AG04450 (cell line): ENCODE measurements around the gene FBXO24. TPM values are rescaled to one million over a fixed set of nuclear protein-coding genes. Genes with fewer than 3 reads are reported as not detected.

Source experiments
- CTCF ChIA-PET: fragments of 300-600, 350-600 bp; formaldehyde crosslinking; extraction: SDS; loops from one replicate; lab custom pipeline; 2022; ENCODE audit warnings: antibody characterized with exemption, inconsistent platforms; lab: Charles Lee
- POLR2A ChIA-PET: fragments of 350-600 bp; formaldehyde crosslinking; extraction: SDS; loops from one replicate; lab custom pipeline; 2021; ENCODE audit warnings: antibody characterized with exemption, inconsistent platforms; lab: Yijun Ruan, JAX
- DNase-seq: peaks from one replicate; pipeline ENCODE4 v3.0.0-alpha.2; 2011; ENCODE audit warnings: low read depth, low spot score
- H3K27ac ChIP-seq: one replicate; pipeline ENCODE4 v1.5.1; 2012; ENCODE audit warnings: low read depth, low read length, control low read depth
- H3K27me3 ChIP-seq: one replicate; pipeline ENCODE4 v1.6.0; 2012; ENCODE audit warnings: low read length; ENCODE audit not compliant: control insufficient read depth, insufficient read depth
- H3K4me3 ChIP-seq: 2 replicates; pipeline ENCODE4 v1.5.1; 2011; ENCODE audit warnings: mild to moderate bottlenecking, low read depth, low read length, control low read depth
- H3K9me3 ChIP-seq: 2 replicates; pipeline ENCODE4 v1.5.1; 2012; ENCODE audit warnings: low read length; ENCODE audit not compliant: control insufficient read depth, insufficient read depth
- polyA plus RNA-seq: library from polyadenylated mRNA; depleted of rRNA; stranded (reverse); fragments of >200 nt; gene quantifications from 2 replicates; pipeline ENCODE4 v1.2.3, GENCODE V29; 2011; rRNA removed
- small RNA-seq: library from RNA; depleted of rRNA; stranded (forward); fragments of <200 nt; gene quantifications from one replicate; pipeline ENCODE3, GENCODE V24; 2012; ENCODE audit warnings: low read depth; ENCODE audit not compliant: insufficient read length
- TF ChIP-seq, protein P1 (sequence below): IDR thresholded peaks from 2 replicates; pipeline ENCODE4 v1.5.1; 2011; ENCODE audit warnings: low read depth, low read length, control low read depth, inconsistent platforms

FBXO24 gene
- polyA plus RNA-seq, 1 experiment: 0.29 TPM

DNA sequence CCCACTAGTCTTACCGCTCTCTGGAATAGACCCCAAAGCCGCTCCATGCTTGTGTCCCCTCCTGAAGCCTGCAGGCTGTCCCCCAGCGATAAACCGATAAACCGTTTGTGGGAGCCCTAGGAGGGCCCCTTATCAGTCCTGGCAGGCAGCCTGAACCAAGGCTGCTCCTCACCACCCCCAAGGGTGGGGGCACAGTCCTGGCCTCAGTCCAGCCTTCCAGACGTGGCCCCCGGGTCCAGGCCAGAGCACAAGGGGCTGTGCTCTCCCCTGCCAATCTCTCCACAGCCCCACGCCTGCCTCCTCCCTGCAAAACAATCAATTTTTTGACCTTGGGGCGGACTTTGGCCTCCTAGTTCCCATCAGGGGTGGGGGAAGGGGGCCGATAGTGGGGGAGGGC lies 55.3 kb downstream of the FBXO24 start, which contains the start of gene TFR2:
TFR2 (minus strand) TSS at position 90 of the 397 bp plus-strand sequence; CDS start at position 47, 43 bp downstream.
- Histone ChIP-seq H3K9me3 (no peaks in the 10 kb centered on the region), H3K4me3 (no peak within 1 kb of the TSS), H3K27me3 (peaks cover 13% of the 10 kb centered on the region), H3K27ac (no peak within 1 kb of the TSS)
- DNase-seq: no peak
- CTCF ChIA-PET: no interaction called here
- POLR2A ChIA-PET: no interaction called here
- TF ChIP-seq, protein P1, sequence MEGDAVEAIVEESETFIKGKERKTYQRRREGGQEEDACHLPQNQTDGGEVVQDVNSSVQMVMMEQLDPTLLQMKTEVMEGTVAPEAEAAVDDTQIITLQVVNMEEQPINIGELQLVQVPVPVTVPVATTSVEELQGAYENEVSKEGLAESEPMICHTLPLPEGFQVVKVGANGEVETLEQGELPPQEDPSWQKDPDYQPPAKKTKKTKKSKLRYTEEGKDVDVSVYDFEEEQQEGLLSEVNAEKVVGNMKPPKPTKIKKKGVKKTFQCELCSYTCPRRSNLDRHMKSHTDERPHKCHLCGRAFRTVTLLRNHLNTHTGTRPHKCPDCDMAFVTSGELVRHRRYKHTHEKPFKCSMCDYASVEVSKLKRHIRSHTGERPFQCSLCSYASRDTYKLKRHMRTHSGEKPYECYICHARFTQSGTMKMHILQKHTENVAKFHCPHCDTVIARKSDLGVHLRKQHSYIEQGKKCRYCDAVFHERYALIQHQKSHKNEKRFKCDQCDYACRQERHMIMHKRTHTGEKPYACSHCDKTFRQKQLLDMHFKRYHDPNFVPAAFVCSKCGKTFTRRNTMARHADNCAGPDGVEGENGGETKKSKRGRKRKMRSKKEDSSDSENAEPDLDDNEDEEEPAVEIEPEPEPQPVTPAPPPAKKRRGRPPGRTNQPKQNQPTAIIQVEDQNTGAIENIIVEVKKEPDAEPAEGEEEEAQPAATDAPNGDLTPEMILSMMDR: no peak

DNA sequence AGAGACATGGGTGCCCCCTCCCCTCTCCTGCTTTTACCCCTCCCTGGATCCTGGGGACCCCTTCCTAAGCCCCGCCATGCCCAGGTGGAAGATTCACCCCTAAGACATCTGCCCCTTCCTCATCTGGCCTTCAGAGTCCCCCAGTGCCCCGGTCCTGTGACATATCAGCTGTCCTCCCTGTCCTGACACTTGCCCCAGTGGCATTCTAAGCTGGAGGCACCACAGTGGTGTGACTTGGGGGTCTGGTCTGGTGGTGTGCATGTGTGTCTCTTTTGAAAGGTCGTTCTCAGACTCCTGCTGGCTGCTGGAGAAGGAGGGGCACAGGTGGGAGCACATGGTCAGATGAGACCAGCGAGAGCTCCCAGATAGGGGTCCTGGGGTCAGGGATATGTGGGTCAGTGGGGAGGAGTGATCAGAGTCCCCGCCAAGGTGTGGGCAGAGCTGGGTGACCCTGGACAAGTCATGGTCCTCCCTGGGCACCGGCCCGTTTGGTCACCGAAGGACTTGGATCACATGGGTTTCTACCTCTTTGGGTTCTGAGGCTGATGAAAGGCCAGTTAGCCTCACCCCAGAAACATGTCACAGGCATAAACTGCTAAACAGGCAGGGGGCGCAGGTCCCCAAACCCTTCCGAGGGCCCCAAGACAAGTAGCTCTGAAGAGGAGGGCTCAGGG lies 55.9 kb downstream of the FBXO24 start:
- POLR2A ChIA-PET: interaction anchor here (0.6 kb wide), 1 partner anchor 9 kb away, joined by 8 read pairs; no protein-coding TSS in a partner anchor
- Histone ChIP-seq H3K4me3 (no peak overlapping the region), H3K9me3 (no peaks in the 10 kb centered on the region), H3K27ac (no peak overlapping the region), H3K27me3 (peaks cover 16% of the 10 kb centered on the region)
- CTCF ChIA-PET: no interaction called here
- TF ChIP-seq, protein P1: no peak
- no peak for DNase-seq

DNA sequence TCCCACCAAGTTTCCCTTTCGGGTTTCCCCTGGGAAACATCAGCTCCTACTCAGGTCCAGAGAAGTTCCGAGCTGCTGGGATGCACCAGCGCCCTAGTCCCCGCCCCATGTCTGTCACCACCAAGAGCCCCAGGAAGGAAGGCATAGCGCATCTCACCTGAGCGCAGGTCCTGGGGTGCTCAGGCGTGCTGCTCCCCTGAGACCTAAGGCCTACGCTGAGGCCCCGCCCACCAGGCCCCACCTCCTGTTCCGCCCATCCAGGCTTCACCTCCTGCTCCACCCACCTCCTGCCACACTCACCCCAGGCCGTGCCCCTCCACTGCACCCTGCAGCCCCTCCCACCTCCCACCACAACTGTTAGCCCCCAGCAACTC lies 56.4 kb downstream of the FBXO24 start:
- H3K27me3 ChIP-seq: peaks cover 16% of the 10 kb centered on the region
- no peaks in the 10 kb centered on the region for H3K9me3 ChIP-seq
- CTCF ChIA-PET: no interaction called here
- TF ChIP-seq, protein P1: no peak
- POLR2A ChIA-PET: interaction anchor here (0.6 kb wide), 1 partner anchor 9 kb away, joined by 8 read pairs; no protein-coding TSS in a partner anchor
- no peak for DNase-seq
- H3K4me3 ChIP-seq: no peak overlapping the region
- H3K27ac ChIP-seq: no peak overlapping the region

DNA sequence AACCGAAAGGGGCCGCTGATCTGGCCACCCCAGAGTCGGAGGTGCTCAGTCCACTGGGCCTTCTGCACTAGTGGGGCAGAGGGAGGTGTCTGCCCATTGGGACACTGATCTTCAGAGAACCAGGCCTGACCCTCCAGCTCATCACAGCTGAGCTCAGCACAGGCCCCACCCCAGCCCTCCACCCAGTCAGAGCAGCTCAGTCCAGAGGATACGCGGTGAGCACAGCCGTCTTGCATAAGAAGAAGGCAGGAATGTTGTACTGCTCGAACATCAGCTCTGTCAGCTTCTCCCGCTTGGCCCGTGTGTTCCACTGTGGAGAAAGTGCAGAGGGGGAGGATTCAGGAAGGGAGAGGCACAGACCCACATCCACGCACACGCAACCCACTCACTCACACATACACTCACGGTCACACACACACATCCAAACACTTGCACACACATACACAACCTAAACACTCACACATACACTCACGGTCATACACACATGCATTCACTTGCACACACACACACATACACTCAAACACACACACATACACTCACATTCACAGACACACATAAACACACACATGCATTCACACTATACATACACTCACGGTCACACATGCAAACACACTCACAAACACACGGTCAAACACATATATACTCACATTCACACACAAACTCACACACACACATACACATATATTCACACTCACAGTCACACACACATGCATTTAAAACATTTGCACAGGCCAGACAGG lies 63.9 kb downstream of the FBXO24 start:
- POLR2A ChIA-PET: interaction anchor here (0.8 kb wide), 1 partner anchor 1505 kb away, joined by 5 read pairs; no protein-coding TSS in a partner anchor
- TF ChIP-seq, protein P1: no peak
- Histone ChIP-seq H3K4me3 (no peak overlapping the region), H3K9me3 (no peaks in the 10 kb centered on the region; the same call in 1 of the 2 replicates), H3K27ac (no peak overlapping the region), H3K27me3 (peaks cover 10% of the 10 kb centered on the region)
- DNase-seq: no peak
- CTCF ChIA-PET: no interaction called here

Small RNA genes within 50 kb of the gene (small RNA-seq; reads per million reads assigned to genes)
- gene SAP25: not detected

Other genes with a start within 250 kb of the FBXO24 start
- gene PILRB, start 228.2 kb upstream of the FBXO24 start, polyA plus RNA-seq: 6.6 and 7.0 TPM in 2 replicates
- 0.30 and 0.37 TPM in 2 replicates for gene PILRA, start 212.8 kb upstream of the FBXO24 start, polyA plus RNA-seq
- gene ZCWPW1, start 157.6 kb upstream of the FBXO24 start, polyA plus RNA-seq: 0.89 and 1.5 TPM in 2 replicates
- 9.1 and 10.1 TPM in 2 replicates for gene MEPCE, start 156.5 kb upstream of the FBXO24 start, polyA plus RNA-seq
- gene PPP1R35, start 149.8 kb upstream of the FBXO24 start, polyA plus RNA-seq: 7.5 and 11.8 TPM in 2 replicates
- gene SPACDR, start 122.1 kb upstream of the FBXO24 start, polyA plus RNA-seq: 0.76 and 1.3 TPM in 2 replicates
- gene TSC22D4, start 107.1 kb upstream of the FBXO24 start, polyA plus RNA-seq: 10.2 and 11.3 TPM in 2 replicates
- gene NYAP1, start 102.4 kb upstream of the FBXO24 start, polyA plus RNA-seq: 0.35 and 0.38 TPM in 2 replicates
- 5.7 and 6.4 TPM in 2 replicates for gene AGFG2, start 47.1 kb upstream of the FBXO24 start, polyA plus RNA-seq
- not detected in 2 replicates for gene SAP25, start 12.4 kb upstream of the FBXO24 start, polyA plus RNA-seq
- 11.3 and 12.9 TPM in 2 replicates for gene LRCH4, start 199 bp upstream of the FBXO24 start, polyA plus RNA-seq
- gene PCOLCE, start 16.0 kb downstream of the FBXO24 start, polyA plus RNA-seq: 164 and 227 TPM in 2 replicates
- 9.1 and 10.0 TPM in 2 replicates for gene MOSPD3, start 26.2 kb downstream of the FBXO24 start, polyA plus RNA-seq
- gene TFR2, start 55.2 kb downstream of the FBXO24 start, polyA plus RNA-seq: 0.05 and 0.06 TPM in 2 replicates
- not detected in 2 replicates for gene ACTL6B, start 70.1 kb downstream of the FBXO24 start, polyA plus RNA-seq
- 68.4 and 114 TPM in 2 replicates for gene GNB2, start 87.4 kb downstream of the FBXO24 start, polyA plus RNA-seq
- gene GIGYF1, start 107.9 kb downstream of the FBXO24 start, polyA plus RNA-seq: 4.4 and 5.2 TPM in 2 replicates
- gene POP7, start 119.8 kb downstream of the FBXO24 start, polyA plus RNA-seq: 17.7 and 20.0 TPM in 2 replicates
- not detected in 2 replicates for gene EPO, start 134.1 kb downstream of the FBXO24 start, polyA plus RNA-seq
- not detected in 2 replicates for gene ZAN, start 147.3 kb downstream of the FBXO24 start, polyA plus RNA-seq
- gene EPHB4, start 241.2 kb downstream of the FBXO24 start, polyA plus RNA-seq: 43.8 and 46.5 TPM in 2 replicates